Amygdala (tissue), 56 donors: ENCODE results near the gene EMC8.

Source experiments
- DNase-seq, 56 donors: peaks; one replicate each; lab custom pipeline; 2025; lab: John Stamatoyannopoulos, UW

EMC8 gene

GRCh38 chr16:85761861-85762260 is 37.5 kb downstream of the EMC8 start:
- DNase-seq: no peak

- DNase-seq: no peak
Observed at GRCh38 chr16:85759631-85760419, 39.5 kb downstream of the EMC8 start.

GRCh38 chr16:85759136-85759535 is 40.2 kb downstream of the EMC8 start:
- DNase-seq: no peak

- DNase-seq: no peak
Observed at GRCh38 chr16:85757341-85757822, 42.0 kb downstream of the EMC8 start.

- no peak for DNase-seq
Observed at GRCh38 chr16:85755929-85756768, 43.2 kb downstream of the EMC8 start.

- peak in 2 of 56 donors; percentile 10 to 12 for DNase-seq
Observed at GRCh38 chr16:85754413-85754812, 44.9 kb downstream of the EMC8 start.

GRCh38 chr16:85753976-85754375 is 45.4 kb downstream of the EMC8 start:
- DNase-seq: no peak

GRCh38 chr16:85753559-85753958 is 45.8 kb downstream of the EMC8 start:
- no peak for DNase-seq

- DNase-seq: no peak
Observed at GRCh38 chr16:85752511-85753420, 46.6 kb downstream of the EMC8 start.

GRCh38 chr16:85751698-85752501 is 47.4 kb downstream of the EMC8 start:
- DNase-seq: no peak

GRCh38 chr16:85750827-85751697 is 48.3 kb downstream of the EMC8 start, which contains the start of gene C16orf74:
C16orf74 (minus strand) TSS chr16:85751096; CDS start chr16:85735217, 15,879 bp downstream.
- peak in 1 of 56 donors; percentile 22 for DNase-seq

- DNase-seq: peak in 2 of 56 donors; percentile 16 to 34
Observed at GRCh38 chr16:85750146-85750826, 49.1 kb downstream of the EMC8 start.

GRCh38 chr16:85749771-85750145 is 49.6 kb downstream of the EMC8 start:
- no peak for DNase-seq

- DNase-seq: no peak
Observed at GRCh38 chr16:85746460-85747215, 52.7 kb downstream of the EMC8 start.

- DNase-seq: no peak
Observed at GRCh38 chr16:85738923-85739715, 60.2 kb downstream of the EMC8 start.

- DNase-seq: no peak
Observed at GRCh38 chr16:85736921-85737320, 62.4 kb downstream of the EMC8 start.
